K562 (cell line): Measurements from ENCODE around the gene FASTK. TPM values are rescaled to one million over a fixed set of nuclear protein-coding genes. Genes with fewer than 3 reads are reported as not detected.
A peak's percentile ranks its signal among the peaks of the same experiment; 100 is the strongest.

Experiments
- ADNP ChIP-seq: fragments of 200-800 bp; sonication (Bioruptor generic); IDR thresholded peaks from 2 replicates; pipeline ENCODE4 v1.6.1; 2016; ENCODE audit warnings: missing genetic modification characterization, missing compliant biosample characterization
- CBFB ChIP-seq: sonication (generic); formaldehyde crosslinking; IDR thresholded peaks from 2 replicates; pipeline ENCODE4 v1.4.0; 2020; ENCODE audit warnings: mild to moderate bottlenecking, missing genetic modification reagents
- CC2D1A ChIP-seq: fragments of 450-650 bp; IDR thresholded peaks from 2 replicates; pipeline ENCODE4 v1.6.1; 2017; ENCODE audit warnings: mild to moderate bottlenecking
- CREBBP ChIP-seq: IDR thresholded peaks from one replicate; pipeline ENCODE4 v1.6.1; 2012; ENCODE audit warnings: low read depth, mild to moderate bottlenecking, control low read depth, inconsistent platforms, low read length
- FOXA1 ChIP-seq: fragments of 450-650 bp; IDR thresholded peaks from 2 replicates; pipeline ENCODE4 v1.6.1; 2016; ENCODE audit warnings: mild to moderate bottlenecking, borderline replicate concordance
- GTF2A2 ChIP-seq: IDR thresholded peaks from 2 replicates; pipeline ENCODE4 v1.6.1; 2016; ENCODE audit warnings: mild to moderate bottlenecking, missing genetic modification characterization, missing compliant biosample characterization
- IRF2 ChIP-seq: sonication (generic); formaldehyde crosslinking; IDR thresholded peaks from 2 replicates; pipeline ENCODE4 v1.8.1; 2022; ENCODE audit warnings: mild to moderate bottlenecking, missing genetic modification reagents
- LEF1 ChIP-seq: fragments of 450-650 bp; IDR thresholded peaks from 2 replicates; pipeline ENCODE4 v1.6.1; 2016; ENCODE audit warnings: mild to moderate bottlenecking
- MCM5 ChIP-seq: fragments of 450-650 bp; IDR thresholded peaks from 2 replicates; pipeline ENCODE4 v1.6.1; 2016; ENCODE audit warnings: low read depth
- MTA3 ChIP-seq: fragments of 450-650 bp; formaldehyde crosslinking; IDR thresholded peaks from 2 replicates; pipeline ENCODE4 v1.6.1; 2017; ENCODE audit warnings: mild to moderate bottlenecking, borderline replicate concordance
- NCOR1 ChIP-seq: fragments of 450-650 bp; IDR thresholded peaks from 2 replicates; pipeline ENCODE4 v1.6.1; 2016; ENCODE audit warnings: mild to moderate bottlenecking, moderate library complexity
- NR4A1 ChIP-seq, 2 experiments: fragments of 250-450 bp in 1 of 2; fragments of 450-650 bp in 1 of 2; sonication (Bioruptor Pico) in 1 of 2; IDR thresholded peaks; 2 replicates each; pipeline versions ENCODE4 v1.4.0 to v1.6.1; 2016 to 2020; ENCODE audit warnings: mild to moderate bottlenecking in 2 of 2, missing compliant biosample characterization in 1 of 2, missing genetic modification characterization in 1 of 2, moderate library complexity in 1 of 2
- PHF20 ChIP-seq: fragments of 450-650 bp; IDR thresholded peaks from 2 replicates; pipeline ENCODE4 v1.6.1; 2018; ENCODE audit not compliant: partially characterized antibody
- RBM14 ChIP-seq: fragments of 200-400 bp; formaldehyde crosslinking; IDR thresholded peaks from 2 replicates; pipeline ENCODE4 v1.6.1; 2018; ENCODE audit warnings: low read depth, mild to moderate bottlenecking, low read length, moderate library complexity, borderline replicate concordance; ENCODE audit not compliant: insufficient read depth
- RCOR1 ChIP-seq, 2 experiments: IDR thresholded peaks; 2 replicates each; pipeline ENCODE4 v1.6.1; 2012; ENCODE audit warnings: low read depth in 2 of 2, low read length in 2 of 2, borderline replicate concordance in 1 of 2, improper control_type of control experiment in 1 of 2
- SMARCA5 ChIP-seq: fragments of 450-650 bp; IDR thresholded peaks from 2 replicates; pipeline ENCODE4 v1.6.1; 2016
- TARDBP ChIP-seq: fragments of 450-650 bp; IDR thresholded peaks from 2 replicates; pipeline ENCODE4 v1.6.1; 2016
- TFE3 ChIP-seq: fragments of 450-650 bp; formaldehyde crosslinking; IDR thresholded peaks from 2 replicates; pipeline ENCODE4 v1.4.0; 2020; ENCODE audit warnings: mild to moderate bottlenecking, mixed read lengths
- ZBTB11 ChIP-seq, 3 experiments: fragments of 200-800 bp in 1 of 3; fragments of 250-450 bp in 1 of 3; fragments of 450-650 bp in 1 of 3; sonication (Bioruptor Pico) in 1 of 3; sonication (Bioruptor generic) in 1 of 3; formaldehyde crosslinking in 1 of 3; IDR thresholded peaks; 2 replicates each; pipeline versions ENCODE4 v1.6.1 to v1.8.0; 2016 to 2022; ENCODE audit warnings: mild to moderate bottlenecking in 2 of 3, missing genetic modification characterization in 2 of 3, missing compliant biosample characterization in 1 of 3, moderate library complexity in 1 of 3
- ZNF282 ChIP-seq: sonication (generic); formaldehyde crosslinking; IDR thresholded peaks from 2 replicates; pipeline ENCODE4 v1.8.1; 2023; ENCODE audit warnings: missing genetic modification reagents
- polyA plus RNA-seq, 8 experiments: library from polyadenylated mRNA; depleted of rRNA in 4 of 8; stranded (reverse) in 5 of 8; unstranded in 3 of 8; fragments of >200 nt; fragmentation: Nextera tagmentation in 2 of 8; fragmentation: Illumina TruSeq in 1 of 8; extraction: Ambion mirVana in 2 of 8; extraction: Trizol in 1 of 8; gene quantifications; 2 replicates each; pipeline versions ENCODE4 v1.2.1 to v1.2.3, GENCODE V29; 2011 to 2014; ENCODE audit warnings: inconsistent platforms in 1 of 8, missing spikeins in 1 of 8
- total RNA-seq, 7 experiments: library from RNA; depleted of rRNA in 6 of 7; stranded (reverse); fragments of >200 nt in 6 of 7; fragmentation: Illumina TruSeq in 2 of 7; extraction: Trizol in 2 of 7; gene quantifications; 2 replicates each; pipeline versions ENCODE4 v1.2.1 to v1.2.3, GENCODE V29; 2011 to 2021; ENCODE audit warnings: low replicate concordance in 1 of 7
- TF ChIP-seq, protein P1 (sequence below): sonication (generic); formaldehyde crosslinking; IDR thresholded peaks from 2 replicates; pipeline ENCODE4 v1.8.0; 2022; ENCODE audit warnings: missing genetic modification reagents, mild to moderate bottlenecking, borderline replicate concordance

Gene FASTK
- total and polyA plus RNA-seq, 9 of the 15 experiments (the other 6 are each of a cell fraction or from before 2014, with no cell fraction given): 0.51 to 150 (median 48.2) TPM

DNA sequence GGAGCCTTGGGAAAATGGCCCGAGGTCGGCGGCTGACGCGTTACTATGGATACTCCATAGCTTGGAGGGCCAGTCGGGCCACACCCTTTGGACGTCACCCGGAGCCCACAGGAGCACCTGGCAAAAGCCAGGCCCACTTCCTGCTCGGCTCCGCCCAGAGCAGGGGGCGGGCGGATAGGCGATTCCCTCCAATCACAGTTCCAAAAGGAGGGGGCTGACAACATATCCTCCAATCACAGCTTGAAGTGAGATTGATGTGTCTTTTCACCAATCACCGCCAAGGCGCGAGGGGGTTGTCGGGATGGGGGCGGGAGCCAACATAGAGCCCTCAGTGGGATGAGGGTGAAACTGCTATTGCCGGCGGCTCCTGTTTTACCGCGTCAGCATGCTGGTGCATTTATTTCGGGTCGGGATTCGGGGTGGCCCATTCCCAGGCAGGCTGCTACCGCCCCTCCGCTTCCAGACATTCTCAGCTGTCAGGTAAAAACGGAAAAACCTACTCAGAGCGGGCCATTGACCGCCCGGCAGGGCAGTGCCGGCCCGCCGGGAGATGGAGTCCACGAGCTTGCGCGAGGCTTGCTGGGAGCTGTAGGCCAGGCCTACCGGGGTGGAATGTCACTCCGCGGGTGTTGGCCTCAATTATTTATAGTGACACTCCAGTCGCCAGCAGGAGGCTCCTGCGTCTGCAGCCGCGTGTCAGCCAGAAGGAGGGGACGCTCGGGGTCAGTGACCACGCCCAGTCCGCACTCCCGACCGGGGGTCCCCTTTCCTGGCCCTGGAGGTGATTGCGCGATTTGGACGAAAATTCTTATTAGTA, 52.3 kb downstream of the FASTK start, which contains the start of gene ABCB8 (continued):
- TF ChIP-seq NR4A1 (CRISPR knock-in tag; IDR thresholded peaks at IDR 0.05) (no peak), NR4A1 (tag; IDR thresholded peaks at IDR 0.05) (peak; percentile 76), RBM14 (0 out of 2 replicates have a peak, but pooled peaks have one; percentile 51), TFE3 (CRISPR knock-in tag) (no peak), CBFB (peak; percentile 13; the same call in 1 of the 2 replicates), LEF1 (peak; percentile 33; the same call in 1 of the 2 replicates), ZBTB11 (CRISPR knock-in tag; IDR thresholded peaks at IDR 0.05) (peak in 1 of 3 experiments; percentile 83; a peak in 2 of 6 replicates), IRF2 (CRISPR knock-in tag) (no peak), NCOR1 (peak; percentile 62), FOXA1 (no peak), MCM5 (no peak), MTA3 (peak; percentile 66), ADNP (tag) (no peak), ZNF282 (CRISPR knock-in tag) (no peak), CREBBP (no peak), RCOR1 (IDR thresholded peaks at IDR 0.05; ENCODE audit: borderline replicate concordance in 1 of 2, low read depth in 2 of 2, low read length in 2 of 2) (peak in 1 of 2 experiments; percentile 74; a peak in 3 of 4 replicates), PHF20 (no peak), GTF2A2 (tag) (no peak), SMARCA5 (no peak), CC2D1A (0 out of 2 replicates have a peak, but pooled peaks have one; percentile 16), TARDBP (peak; percentile 76; the same call in 1 of the 2 replicates)
- TF ChIP-seq, protein P1, sequence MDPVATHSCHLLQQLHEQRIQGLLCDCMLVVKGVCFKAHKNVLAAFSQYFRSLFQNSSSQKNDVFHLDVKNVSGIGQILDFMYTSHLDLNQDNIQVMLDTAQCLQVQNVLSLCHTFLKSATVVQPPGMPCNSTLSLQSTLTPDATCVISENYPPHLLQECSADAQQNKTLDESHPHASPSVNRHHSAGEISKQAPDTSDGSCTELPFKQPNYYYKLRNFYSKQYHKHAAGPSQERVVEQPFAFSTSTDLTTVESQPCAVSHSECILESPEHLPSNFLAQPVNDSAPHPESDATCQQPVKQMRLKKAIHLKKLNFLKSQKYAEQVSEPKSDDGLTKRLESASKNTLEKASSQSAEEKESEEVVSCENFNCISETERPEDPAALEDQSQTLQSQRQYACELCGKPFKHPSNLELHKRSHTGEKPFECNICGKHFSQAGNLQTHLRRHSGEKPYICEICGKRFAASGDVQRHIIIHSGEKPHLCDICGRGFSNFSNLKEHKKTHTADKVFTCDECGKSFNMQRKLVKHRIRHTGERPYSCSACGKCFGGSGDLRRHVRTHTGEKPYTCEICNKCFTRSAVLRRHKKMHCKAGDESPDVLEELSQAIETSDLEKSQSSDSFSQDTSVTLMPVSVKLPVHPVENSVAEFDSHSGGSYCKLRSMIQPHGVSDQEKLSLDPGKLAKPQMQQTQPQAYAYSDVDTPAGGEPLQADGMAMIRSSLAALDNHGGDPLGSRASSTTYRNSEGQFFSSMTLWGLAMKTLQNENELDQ (CRISPR knock-in tag): no peak
